Nephron (organoid): ENCODE data around the gene KATNIP.
A peak's percentile ranks its signal among the peaks of the same experiment; 100 is the strongest.

Experiments
- H3K27ac Mint-ChIP-seq, 3 experiments: 2 replicates each; pipeline ENCODE4 v1.8.0; 2020; ENCODE audit warnings: mixed read lengths in 3 of 3, mild to moderate bottlenecking in 2 of 3, moderate library complexity in 1 of 3
- H3K27me3 Mint-ChIP-seq: 2 replicates; pipeline ENCODE4 v1.8.0; 2021; ENCODE audit warnings: low read depth, mild to moderate bottlenecking, moderate library complexity, mixed read lengths
- H3K36me3 Mint-ChIP-seq: 2 replicates; pipeline ENCODE4 v1.8.0; 2020; ENCODE audit warnings: low read depth, mixed read lengths
- H3K4me1 Mint-ChIP-seq: 2 replicates; pipeline ENCODE4 v1.8.0; 2020; ENCODE audit warnings: mixed read lengths
- H3K4me3 Mint-ChIP-seq, 3 experiments: 2 replicates each; pipeline ENCODE4 v1.8.0; 2020; ENCODE audit warnings: mild to moderate bottlenecking in 3 of 3, mixed read lengths in 3 of 3, moderate library complexity in 2 of 3
- H3K9me3 Mint-ChIP-seq: 2 replicates; pipeline ENCODE4 v1.8.0; 2020; ENCODE audit warnings: mixed read lengths
- CTCF ChIP-seq, 3 experiments: fragments of 200-600 bp; sonication (generic); IDR thresholded peaks; one replicate each; pipeline ENCODE4 v1.5.0; 2021; ENCODE audit warnings: antibody characterized with exemption in 3 of 3; ENCODE audit not compliant: unreplicated experiment in 3 of 3

KATNIP gene

GRCh38 chr16:27543801-27544200 is 6.1 kb upstream of the KATNIP start:
- H3K27ac Mint-ChIP-seq, result peak overlapping the region in 1 of 3 experiments; percentile 2
- no peak overlapping the region for H3K4me3 Mint-ChIP-seq
- TF ChIP-seq CTCF (IDR thresholded peaks at IDR 0.05; ENCODE audit: unreplicated experiment in 3 of 3), result no peak
- H3K4me1 Mint-ChIP-seq, result peaks cover 30% of the 10 kb centered on the region
- H3K9me3 Mint-ChIP-seq, result no peaks in the 10 kb centered on the region
- H3K27me3 Mint-ChIP-seq, result no peaks in the 10 kb centered on the region
- peaks cover 70% of the 10 kb centered on the region for H3K36me3 Mint-ChIP-seq

GRCh38 chr16:27544671-27545070 is 5.3 kb upstream of the KATNIP start:
- H3K4me3 Mint-ChIP-seq, result peak overlapping the region in 1 of 3 experiments; percentile 37
- TF ChIP-seq CTCF (IDR thresholded peaks at IDR 0.05; ENCODE audit: unreplicated experiment in 3 of 3), result no peak
- H3K4me1 Mint-ChIP-seq, result peaks cover 35% of the 10 kb centered on the region
- H3K27ac Mint-ChIP-seq, result peak overlapping the region in 1 of 3 experiments; percentile 45
- no peaks in the 10 kb centered on the region for H3K27me3 Mint-ChIP-seq
- H3K36me3 Mint-ChIP-seq, result peaks cover 62% of the 10 kb centered on the region
- no peaks in the 10 kb centered on the region for H3K9me3 Mint-ChIP-seq

GRCh38 chr16:27547134-27547533 is 2.8 kb upstream of the KATNIP start:
- TF ChIP-seq CTCF (IDR thresholded peaks at IDR 0.05; ENCODE audit: unreplicated experiment in 3 of 3), result no peak
- Mint-ChIP-seq H3K36me3 (peaks cover 37% of the 10 kb centered on the region), H3K4me1 (peaks cover 46% of the 10 kb centered on the region), H3K9me3 (no peaks in the 10 kb centered on the region), H3K27me3 (no peaks in the 10 kb centered on the region), H3K4me3 (peak overlapping the region; percentile 78 to 96 (median 96)), H3K27ac (peak overlapping the region; percentile 82 to 96 (median 83))

GRCh38 chr16:27547851-27548250 is 2.1 kb upstream of the KATNIP start:
- TF ChIP-seq CTCF (IDR thresholded peaks at IDR 0.05; ENCODE audit: unreplicated experiment in 3 of 3), result no peak
- Mint-ChIP-seq H3K27ac (peak overlapping the region in 1 of 3 experiments; percentile 96), H3K4me1 (peaks cover 46% of the 10 kb centered on the region), H3K9me3 (no peaks in the 10 kb centered on the region), H3K27me3 (no peaks in the 10 kb centered on the region), H3K36me3 (peaks cover 32% of the 10 kb centered on the region), H3K4me3 (peak overlapping the region; percentile 96 to 97 (median 96))

GRCh38 chr16:27549464-27549745 is 539 bp upstream of the KATNIP start:
- H3K27ac Mint-ChIP-seq, result peak overlapping the region; percentile 81 to 90 (median 90)
- H3K4me3 Mint-ChIP-seq, result peak overlapping the region; percentile 96 to 97 (median 96)
- no peak for TF ChIP-seq CTCF (IDR thresholded peaks at IDR 0.05; ENCODE audit: unreplicated experiment in 3 of 3)
- H3K9me3 Mint-ChIP-seq, result no peaks in the 10 kb centered on the region
- H3K4me1 Mint-ChIP-seq, result peaks cover 46% of the 10 kb centered on the region
- H3K27me3 Mint-ChIP-seq, result no peaks in the 10 kb centered on the region
- H3K36me3 Mint-ChIP-seq, result peaks cover 19% of the 10 kb centered on the region

GRCh38 chr16:27550582-27550920 is 607 bp downstream of the KATNIP start:
- Mint-ChIP-seq H3K27me3 (no peaks in the 10 kb centered on the region), H3K4me1 (peaks cover 46% of the 10 kb centered on the region)

More at GRCh38 chr16:27550582-27550920, 607 bp downstream of the KATNIP start:
- Mint-ChIP-seq H3K27ac (peak overlapping the region; percentile 81 to 90 (median 90)), H3K9me3 (no peaks in the 10 kb centered on the region), H3K36me3 (peaks cover 11% of the 10 kb centered on the region), H3K4me3 (peak overlapping the region; percentile 96 to 97 (median 96))
- no peak for TF ChIP-seq CTCF (IDR thresholded peaks at IDR 0.05; ENCODE audit: unreplicated experiment in 3 of 3)
